GM12891 (cell line): ENCODE results near the gene HS6ST3.

ENCODE experiments used
- POLR2A ChIP-seq: IDR thresholded peaks from 2 replicates; pipeline ENCODE4 v1.6.1; 2011; ENCODE audit warnings: low read depth, low read length, control low read depth
- POLR2AphosphoS5 ChIP-seq: IDR thresholded peaks from 2 replicates; pipeline ENCODE4 v1.6.1; 2011; ENCODE audit warnings: low read depth, low read length, control low read depth
- TAF1 ChIP-seq: IDR thresholded peaks from 2 replicates; pipeline ENCODE4 v1.6.1; 2011; ENCODE audit warnings: low read depth, low read length, control low read depth

DNA sequence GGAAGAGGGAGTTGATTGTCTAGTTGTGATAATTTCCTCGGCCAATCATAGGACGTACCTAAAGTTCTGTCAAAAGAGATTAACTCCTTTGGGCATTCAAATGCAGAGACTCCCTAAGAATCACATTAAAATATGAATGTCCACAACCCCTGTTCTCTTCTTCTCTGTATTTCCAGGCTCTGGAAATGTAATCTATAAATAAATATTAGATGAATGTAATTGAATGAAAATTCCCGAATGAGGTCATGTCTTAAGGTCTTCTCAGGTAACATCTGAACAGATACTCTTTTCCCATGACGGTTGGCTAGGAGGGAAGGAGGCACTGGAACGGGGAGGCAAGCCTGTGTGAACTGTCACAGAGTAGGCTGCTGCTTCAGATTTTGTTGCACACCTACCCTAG lies 759.2 kb downstream of the HS6ST3 start:
- no peak for TF ChIP-seq POLR2A
- no peak for TF ChIP-seq TAF1
- no peak for TF ChIP-seq POLR2AphosphoS5
